ACC112 (cell line): Measurements from ENCODE around the gene RIN3.

ENCODE experiments used
- H2AFZ ChIP-seq: fragments of 200-600 bp; sonication (generic); one replicate; pipeline ENCODE4 v1.6.0; 2017; ENCODE audit warnings: antibody characterized with exemption, low read length; ENCODE audit not compliant: unreplicated experiment
- H3K27ac ChIP-seq: fragments of 200-600 bp; sonication (generic); 2 replicates; pipeline ENCODE4 v1.5.1; 2014; ENCODE audit warnings: low read depth, mild to moderate bottlenecking, antibody characterized with exemption, low read length, moderate library complexity
- H3K27me3 ChIP-seq: fragments of 200-600 bp; sonication (generic); 2 replicates; pipeline ENCODE4 v1.6.1; 2014; ENCODE audit warnings: mild to moderate bottlenecking, antibody characterized with exemption, low read length, moderate library complexity, mixed read lengths; ENCODE audit not compliant: insufficient read depth
- H3K36me3 ChIP-seq: fragments of 200-600 bp; sonication (generic); 2 replicates; pipeline ENCODE4 v1.6.1; 2016; ENCODE audit warnings: mild to moderate bottlenecking, antibody characterized with exemption, low read length, moderate library complexity, mixed read lengths; ENCODE audit not compliant: insufficient read depth
- H3K4me1 ChIP-seq: fragments of 200-600 bp; sonication (generic); one replicate; pipeline ENCODE4 v1.6.1; 2016; ENCODE audit warnings: low read length, mixed read lengths; ENCODE audit not compliant: insufficient read depth, unreplicated experiment, control insufficient read depth
- H3K4me3 ChIP-seq: fragments of 200-600 bp; sonication (generic); 2 replicates; pipeline ENCODE4 v1.5.1; 2014; ENCODE audit warnings: mild to moderate bottlenecking, low read depth, low read length
- H3K79me2 ChIP-seq: fragments of 200-600 bp; sonication (generic); one replicate; pipeline ENCODE4 v1.6.0; 2016; ENCODE audit warnings: low read length; ENCODE audit not compliant: control insufficient read depth, unreplicated experiment, insufficient read depth

The RIN3 gene

GRCh38 chr14:92684801-92685560, 171.4 kb downstream of the RIN3 start:
- no peaks in the 10 kb centered on the region for H3K36me3 ChIP-seq
- H3K27ac ChIP-seq, result no peak overlapping the region
- no peaks in the 10 kb centered on the region for H3K27me3 ChIP-seq
- H3K4me3 ChIP-seq, result no peak overlapping the region
- no peak overlapping the region for H2AFZ ChIP-seq
- no peaks in the 10 kb centered on the region for H3K79me2 ChIP-seq
- H3K4me1 ChIP-seq, result no peaks in the 10 kb centered on the region

- Histone ChIP-seq H3K4me1 (no peaks in the 10 kb centered on the region), H3K27ac (no peak overlapping the region), H3K4me3 (no peak overlapping the region), H3K79me2 (no peaks in the 10 kb centered on the region), H3K27me3 (no peaks in the 10 kb centered on the region), H3K36me3 (no peaks in the 10 kb centered on the region), H2AFZ (no peak overlapping the region)
Observed at GRCh38 chr14:92685784-92686355, 172.3 kb downstream of the RIN3 start.

- Histone ChIP-seq H3K27me3 (no peaks in the 10 kb centered on the region), H3K4me3 (no peak overlapping the region), H3K4me1 (no peaks in the 10 kb centered on the region), H3K36me3 (no peaks in the 10 kb centered on the region), H3K79me2 (no peaks in the 10 kb centered on the region), H3K27ac (no peak overlapping the region), H2AFZ (no peak overlapping the region)
Observed at GRCh38 chr14:92686411-92686899, 172.9 kb downstream of the RIN3 start.

- no peaks in the 10 kb centered on the region for H3K79me2 ChIP-seq
- no peaks in the 10 kb centered on the region for H3K4me1 ChIP-seq
- no peaks in the 10 kb centered on the region for H3K27me3 ChIP-seq
- no peaks in the 10 kb centered on the region for H3K36me3 ChIP-seq
- 0 out of 2 replicates have a peak overlapping the region, but pooled peaks have one; percentile 33 for H3K4me3 ChIP-seq
- no peak overlapping the region for H3K27ac ChIP-seq
- H2AFZ ChIP-seq, result no peak overlapping the region
Observed at GRCh38 chr14:92686900-92687427, 173.4 kb downstream of the RIN3 start.

GRCh38 chr14:92687681-92688433, 174.3 kb downstream of the RIN3 start:
- Histone ChIP-seq H3K27ac (no peak overlapping the region), H3K79me2 (no peaks in the 10 kb centered on the region), H3K4me1 (peaks cover 5% of the 10 kb centered on the region), H3K27me3 (no peaks in the 10 kb centered on the region), H2AFZ (no peak overlapping the region), H3K4me3 (no peak overlapping the region), H3K36me3 (no peaks in the 10 kb centered on the region)

GRCh38 chr14:92688434-92689375, 175.1 kb downstream of the RIN3 start:
- H3K4me3 ChIP-seq, result no peak overlapping the region
- peaks cover 9% of the 10 kb centered on the region for H3K4me1 ChIP-seq
- H3K27me3 ChIP-seq, result no peaks in the 10 kb centered on the region
- no peaks in the 10 kb centered on the region for H3K79me2 ChIP-seq
- H3K27ac ChIP-seq, result no peak overlapping the region
- H3K36me3 ChIP-seq, result no peaks in the 10 kb centered on the region
- H2AFZ ChIP-seq, result no peak overlapping the region

GRCh38 chr14:92690171-92691011, 176.8 kb downstream of the RIN3 start:
- H3K36me3 ChIP-seq, result no peaks in the 10 kb centered on the region
- no peak overlapping the region for H3K27ac ChIP-seq
- H2AFZ ChIP-seq, result no peak overlapping the region
- H3K79me2 ChIP-seq, result no peaks in the 10 kb centered on the region
- H3K4me3 ChIP-seq, result no peak overlapping the region
- H3K4me1 ChIP-seq, result peaks cover 9% of the 10 kb centered on the region
- H3K27me3 ChIP-seq, result peaks cover 13% of the 10 kb centered on the region; the same call in 1 of the 2 replicates

- H3K79me2 ChIP-seq, result no peaks in the 10 kb centered on the region
- no peak overlapping the region for H3K27ac ChIP-seq
- H3K27me3 ChIP-seq, result peaks cover 13% of the 10 kb centered on the region; the same call in 1 of the 2 replicates
- peaks cover 9% of the 10 kb centered on the region for H3K4me1 ChIP-seq
- no peak overlapping the region for H2AFZ ChIP-seq
- no peak overlapping the region for H3K4me3 ChIP-seq
- no peaks in the 10 kb centered on the region for H3K36me3 ChIP-seq
Observed at GRCh38 chr14:92692822-92693226, 179.2 kb downstream of the RIN3 start.

GRCh38 chr14:92693998-92694795, 180.6 kb downstream of the RIN3 start:
- no peaks in the 10 kb centered on the region for H3K79me2 ChIP-seq
- no peak overlapping the region for H3K4me3 ChIP-seq
- no peak overlapping the region for H2AFZ ChIP-seq
- peaks cover 13% of the 10 kb centered on the region; the same call in 1 of the 2 replicates for H3K27me3 ChIP-seq
- no peak overlapping the region for H3K27ac ChIP-seq
- no peaks in the 10 kb centered on the region for H3K36me3 ChIP-seq
- peaks cover 9% of the 10 kb centered on the region for H3K4me1 ChIP-seq
